Stimulated activated CD4-positive, alpha-beta T cell treated with anti-CD3 and anti-CD28 coated beads, TNF-alpha, amount 100 ng/mL, for 1 hour (primary cell): ENCODE data around the gene TNF.

Experiments used
- DNase-seq, 3 donors: peaks; one replicate each; pipeline ENCODE4 v3.0.0-alpha.2; 2020; ENCODE audit warnings: low read depth in 3 of 3, low spot score in 1 of 3

TNF gene

DNA sequence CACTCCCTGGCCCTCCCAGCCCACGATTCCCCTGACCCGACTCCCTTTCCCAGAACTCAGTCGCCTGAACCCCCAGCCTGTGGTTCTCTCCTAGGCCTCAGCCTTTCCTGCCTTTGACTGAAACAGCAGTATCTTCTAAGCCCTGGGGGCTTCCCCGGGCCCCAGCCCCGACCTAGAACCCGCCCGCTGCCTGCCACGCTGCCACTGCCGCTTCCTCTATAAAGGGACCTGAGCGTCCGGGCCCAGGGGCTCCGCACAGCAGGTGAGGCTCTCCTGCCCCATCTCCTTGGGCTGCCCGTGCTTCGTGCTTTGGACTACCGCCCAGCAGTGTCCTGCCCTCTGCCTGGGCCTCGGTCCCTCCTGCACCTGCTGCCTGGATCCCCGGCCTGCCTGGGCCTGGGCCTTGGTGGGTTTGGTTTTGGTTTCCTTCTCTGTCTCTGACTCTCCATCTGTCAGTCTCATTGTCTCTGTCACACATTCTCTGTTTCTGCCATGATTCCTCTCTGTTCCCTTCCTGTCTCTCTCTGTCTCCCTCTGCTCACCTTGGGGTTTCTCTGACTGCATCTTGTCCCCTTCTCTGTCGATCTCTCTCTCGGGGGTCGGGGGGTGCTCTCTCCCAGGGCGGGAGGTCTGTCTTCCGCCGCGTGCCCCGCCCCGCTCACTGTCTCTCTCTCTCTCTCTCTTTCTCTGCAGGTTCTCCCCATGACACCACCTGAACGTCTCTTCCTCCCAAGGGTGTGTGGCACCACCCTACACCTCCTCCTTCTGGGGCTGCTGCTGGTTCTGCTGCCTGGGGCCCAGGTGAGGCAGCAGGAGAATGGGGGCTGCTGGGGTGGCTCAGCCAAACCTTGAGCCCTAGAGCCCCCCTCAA, 3.1 kb upstream of the TNF start, which contains the start of gene LTA:
Gene LTA (plus strand): TSS at position 249 of the 871 bp plus-strand sequence. CDS start 454 bp downstream, at position 703.
- peak in 1 of 3 donors; percentile 65 for DNase-seq

- no peak for DNase-seq
Measured at GRCh38 chr6:31573239-31574105, 1.9 kb upstream of the TNF start.

GRCh38 chr6:31574106-31575061, 981 bp upstream of the TNF start:
- DNase-seq = no peak

DNA sequence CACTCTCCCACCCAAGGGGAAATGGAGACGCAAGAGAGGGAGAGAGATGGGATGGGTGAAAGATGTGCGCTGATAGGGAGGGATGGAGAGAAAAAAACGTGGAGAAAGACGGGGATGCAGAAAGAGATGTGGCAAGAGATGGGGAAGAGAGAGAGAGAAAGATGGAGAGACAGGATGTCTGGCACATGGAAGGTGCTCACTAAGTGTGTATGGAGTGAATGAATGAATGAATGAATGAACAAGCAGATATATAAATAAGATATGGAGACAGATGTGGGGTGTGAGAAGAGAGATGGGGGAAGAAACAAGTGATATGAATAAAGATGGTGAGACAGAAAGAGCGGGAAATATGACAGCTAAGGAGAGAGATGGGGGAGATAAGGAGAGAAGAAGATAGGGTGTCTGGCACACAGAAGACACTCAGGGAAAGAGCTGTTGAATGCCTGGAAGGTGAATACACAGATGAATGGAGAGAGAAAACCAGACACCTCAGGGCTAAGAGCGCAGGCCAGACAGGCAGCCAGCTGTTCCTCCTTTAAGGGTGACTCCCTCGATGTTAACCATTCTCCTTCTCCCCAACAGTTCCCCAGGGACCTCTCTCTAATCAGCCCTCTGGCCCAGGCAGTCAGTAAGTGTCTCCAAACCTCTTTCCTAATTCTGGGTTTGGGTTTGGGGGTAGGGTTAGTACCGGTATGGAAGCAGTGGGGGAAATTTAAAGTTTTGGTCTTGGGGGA, 754 bp downstream of the TNF start:
- no peak for DNase-seq

GRCh38 chr6:31576897-31577578, 1.7 kb downstream of the TNF start:
- DNase-seq = no peak

DNA sequence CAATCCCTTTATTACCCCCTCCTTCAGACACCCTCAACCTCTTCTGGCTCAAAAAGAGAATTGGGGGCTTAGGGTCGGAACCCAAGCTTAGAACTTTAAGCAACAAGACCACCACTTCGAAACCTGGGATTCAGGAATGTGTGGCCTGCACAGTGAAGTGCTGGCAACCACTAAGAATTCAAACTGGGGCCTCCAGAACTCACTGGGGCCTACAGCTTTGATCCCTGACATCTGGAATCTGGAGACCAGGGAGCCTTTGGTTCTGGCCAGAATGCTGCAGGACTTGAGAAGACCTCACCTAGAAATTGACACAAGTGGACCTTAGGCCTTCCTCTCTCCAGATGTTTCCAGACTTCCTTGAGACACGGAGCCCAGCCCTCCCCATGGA, 2.2 kb downstream of the TNF start:
- DNase-seq = no peak

DNA sequence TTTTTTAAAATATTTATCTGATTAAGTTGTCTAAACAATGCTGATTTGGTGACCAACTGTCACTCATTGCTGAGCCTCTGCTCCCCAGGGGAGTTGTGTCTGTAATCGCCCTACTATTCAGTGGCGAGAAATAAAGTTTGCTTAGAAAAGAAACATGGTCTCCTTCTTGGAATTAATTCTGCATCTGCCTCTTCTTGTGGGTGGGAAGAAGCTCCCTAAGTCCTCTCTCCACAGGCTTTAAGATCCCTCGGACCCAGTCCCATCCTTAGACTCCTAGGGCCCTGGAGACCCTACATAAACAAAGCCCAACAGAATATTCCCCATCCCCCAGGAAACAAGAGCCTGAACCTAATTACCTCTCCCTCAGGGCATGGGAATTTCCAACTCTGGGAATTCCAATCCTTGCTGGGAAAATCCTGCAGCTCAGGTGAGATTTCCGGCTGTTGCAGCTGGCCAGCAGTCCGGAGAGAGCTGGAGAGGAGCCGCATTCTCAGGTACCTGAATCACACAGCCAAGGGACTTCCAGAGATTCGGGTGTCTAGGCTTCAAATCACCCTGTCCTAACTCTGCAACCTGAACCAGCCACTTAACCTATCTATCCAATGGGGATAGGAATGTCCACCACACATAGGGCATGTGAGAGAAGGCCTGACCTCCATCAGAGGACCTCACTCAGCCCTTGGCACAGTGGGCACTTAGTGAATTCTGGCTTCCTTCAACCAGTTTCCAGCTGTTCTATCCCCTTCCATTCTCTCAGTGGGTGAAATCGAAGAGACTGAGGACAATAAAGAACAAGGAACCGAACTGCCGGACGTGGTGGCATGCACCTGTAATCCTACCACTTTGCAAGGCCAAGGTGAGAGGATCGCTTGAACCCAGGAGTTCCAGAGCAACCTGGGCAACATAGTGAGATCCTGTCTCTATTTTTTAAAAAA, 3.1 kb downstream of the TNF start:
- no peak for DNase-seq

- DNase-seq = no peak
Measured at GRCh38 chr6:31579119-31579505, 3.7 kb downstream of the TNF start.

DNA sequence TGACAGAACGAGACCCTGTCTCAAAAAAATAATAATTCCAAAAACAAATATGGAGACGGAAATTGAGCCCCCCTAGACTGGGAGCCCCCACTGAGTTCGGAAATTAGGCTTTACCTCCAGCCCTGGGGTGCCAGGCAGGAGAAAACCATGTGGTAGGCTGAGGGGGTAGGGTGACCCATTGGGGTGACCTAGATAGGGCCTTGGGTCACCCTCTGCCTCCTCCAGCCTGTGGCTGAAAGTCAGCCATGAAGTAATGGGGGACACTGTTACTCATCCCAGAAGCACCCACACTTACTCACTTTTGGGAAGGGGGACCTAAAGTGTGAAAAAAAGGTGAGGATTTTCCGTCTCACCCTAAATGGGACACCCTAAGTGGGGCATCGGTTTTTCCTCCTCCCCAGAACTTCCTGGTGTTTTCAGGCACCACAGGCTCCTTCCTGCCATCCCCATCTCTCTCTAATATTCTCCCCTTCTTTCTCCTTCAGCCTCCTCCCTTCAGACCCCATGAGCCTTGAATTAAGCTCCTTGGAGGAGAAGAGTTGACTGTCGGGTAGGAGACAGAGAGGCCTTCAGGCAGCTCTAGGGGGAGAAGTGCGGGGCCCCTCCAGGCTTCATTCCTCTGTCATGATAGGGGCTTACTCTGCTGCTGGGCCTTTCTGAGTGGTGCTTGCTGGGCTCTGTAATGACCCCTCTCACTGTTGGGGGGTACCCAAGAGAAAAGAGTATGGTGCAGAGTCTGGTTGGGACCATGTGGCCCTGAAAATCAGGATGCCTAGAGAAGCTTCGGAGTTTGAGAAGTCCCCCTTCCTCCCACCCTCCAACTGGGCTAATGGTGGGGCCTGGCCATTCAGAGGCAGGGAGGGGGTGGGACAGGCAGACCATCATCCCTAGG, 4.4 kb downstream of the TNF start:
- DNase-seq = no peak

GRCh38 chr6:31580438-31580740, 5.0 kb downstream of the TNF start:
- no peak for DNase-seq

DNA sequence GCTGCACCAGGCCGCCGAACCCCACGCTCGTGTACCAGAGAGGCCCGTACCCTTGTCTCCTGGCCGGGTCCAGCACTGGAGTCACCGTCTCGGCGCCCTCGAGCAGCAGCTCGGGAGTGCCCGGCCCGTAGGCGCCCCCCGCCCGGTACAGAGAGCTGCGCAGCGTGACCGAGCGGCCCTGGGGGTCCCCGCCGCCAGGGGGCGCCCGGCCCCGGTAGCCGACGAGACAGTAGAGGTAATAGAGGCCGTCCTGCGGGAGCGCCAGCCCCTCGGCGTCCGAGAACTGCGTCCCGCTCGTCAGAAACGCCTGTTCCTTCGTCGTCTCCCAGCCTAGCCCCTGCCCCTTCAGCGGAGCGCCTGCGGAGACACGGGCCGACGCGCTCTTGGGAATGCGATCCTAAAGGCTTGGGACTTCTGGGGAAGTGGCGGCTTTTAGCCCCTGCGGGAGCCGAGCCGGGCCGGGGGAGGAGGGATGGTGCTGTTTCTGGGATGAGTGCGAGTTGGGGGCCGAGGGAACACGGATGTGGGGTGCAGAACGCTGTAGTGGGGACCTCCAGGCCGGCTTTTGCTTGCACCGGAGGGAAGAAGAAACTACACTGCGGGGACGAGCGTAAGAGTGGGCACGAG, 5.6 kb downstream of the TNF start:
- DNase-seq = peak in 2 of 3 donors; percentile 86 to 92

GRCh38 chr6:31581434-31582229, 6.3 kb downstream of the TNF start:
- DNase-seq = no peak

- peak in 2 of 3 donors; percentile 71 to 74 for DNase-seq
Measured at GRCh38 chr6:31582230-31582643, 6.9 kb downstream of the TNF start, which contains the start of gene LTB. Gene LTB, minus strand, starts transcription at chr6:31582424. Its CDS starts 7 bp downstream, at chr6:31582417.

DNA sequence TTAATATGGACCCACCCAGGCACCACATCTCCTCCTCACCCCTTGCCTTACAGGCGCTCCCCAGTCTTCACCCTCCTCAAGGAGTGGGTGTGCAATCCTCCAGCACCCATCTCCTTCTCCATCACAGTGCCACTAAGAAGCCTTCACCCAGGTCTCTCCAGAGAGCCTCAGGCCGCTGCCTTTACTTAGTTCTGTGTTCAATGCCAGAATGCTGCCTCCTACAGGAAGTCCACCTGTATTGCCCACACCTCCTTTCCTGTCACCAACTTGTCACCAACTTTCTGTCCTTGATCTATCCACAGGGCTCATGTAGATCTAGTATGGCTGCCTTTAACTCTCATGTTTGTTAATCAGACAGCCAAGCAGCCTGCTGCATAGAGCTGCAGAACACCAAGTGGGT, 10.1 kb downstream of the TNF start:
- no peak for DNase-seq

DNA sequence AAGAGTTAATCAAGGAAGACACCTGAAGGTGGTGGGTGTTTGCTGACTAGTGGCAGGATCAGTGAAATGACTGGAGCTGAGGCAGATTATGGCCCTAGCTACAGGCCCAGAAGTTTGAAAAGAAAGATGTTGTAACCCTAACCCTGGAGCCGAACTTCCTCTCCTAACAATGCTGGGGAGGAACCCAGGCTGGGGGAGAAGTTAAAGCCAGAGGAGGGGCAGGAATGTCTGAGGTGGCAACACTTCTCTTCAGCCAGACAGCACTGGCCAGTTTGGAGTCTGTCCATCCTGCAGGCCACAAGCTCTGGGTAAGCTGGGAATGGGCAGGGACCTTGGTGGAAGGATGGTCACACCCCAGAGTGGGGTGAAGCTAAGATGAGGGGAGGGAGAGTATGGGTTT, 10.6 kb downstream of the TNF start, which contains the start of gene LST1:
Gene LST1 (plus strand): TSS at position 270 of the 400 bp plus-strand sequence. CDS start 1,023 bp downstream, outside the sequence.
- no peak for DNase-seq

- DNase-seq = no peak
Measured at GRCh38 chr6:31586599-31587281, 11.4 kb downstream of the TNF start.
